ENCODE data around the gene APOL1.

GRCh38 chr22:36295247-36295646, 42.3 kb downstream of the APOL1 start:
- TF ChIP-seq CTCF (IDR thresholded peaks at IDR 0.05; ENCODE audit: low read length) (no peak), EZH2 (optimal IDR thresholded peaks at IDR 0.05; ENCODE audit: low read depth, low read length) (no peak)

Data from MM.1S (cell line).